HG02884 (cell line): ENCODE measurements around the gene PHKG2.

Experiments
- ATAC-seq: cut with Tn5 transposase; IDR thresholded peaks from one replicate; pipeline ENCODE4 v1.9.1; 2021; ENCODE audit warnings: mild to moderate bottlenecking, moderate library complexity; ENCODE audit not compliant: unreplicated experiment

Gene PHKG2

GRCh38 chr16:30755955-30756780 lies 7.9 kb downstream of the PHKG2 start:
- no peak for ATAC-seq

GRCh38 chr16:30756781-30757100 lies 8.5 kb downstream of the PHKG2 start:
- ATAC-seq, result no peak

GRCh38 chr16:30757316-30757715 lies 9.1 kb downstream of the PHKG2 start:
- ATAC-seq, result no peak

- ATAC-seq, result no peak
These were observed 10.8 kb downstream of the PHKG2 start for GRCh38 chr16:30758988-30759491.

- no peak for ATAC-seq
These were observed 11.9 kb downstream of the PHKG2 start for GRCh38 chr16:30760001-30760559.

- ATAC-seq, result no peak
These were observed 12.6 kb downstream of the PHKG2 start for GRCh38 chr16:30760577-30761426.

- ATAC-seq, result peak; percentile 15
These were observed 13.3 kb downstream of the PHKG2 start for GRCh38 chr16:30761427-30761927.

- peak; percentile 86 for ATAC-seq
These were observed 14.0 kb downstream of the PHKG2 start, which contains the start of the genes CFAP119 and RNF40 for GRCh38 chr16:30761928-30762902. Gene CFAP119 (minus strand): TSS chr16:30762062. CDS start chr16:30761748, 314 bp downstream. Gene RNF40 (plus strand): TSS chr16:30762322. CDS start chr16:30762546, 224 bp downstream.

- ATAC-seq, result no peak
These were observed 14.9 kb downstream of the PHKG2 start for GRCh38 chr16:30762991-30763725.

- no peak for ATAC-seq
These were observed 15.9 kb downstream of the PHKG2 start for GRCh38 chr16:30764086-30764485.

GRCh38 chr16:30764816-30765465 lies 16.7 kb downstream of the PHKG2 start:
- no peak for ATAC-seq

GRCh38 chr16:30766206-30766932 lies 18.1 kb downstream of the PHKG2 start:
- no peak for ATAC-seq

GRCh38 chr16:30766933-30767284 lies 18.7 kb downstream of the PHKG2 start:
- ATAC-seq, result no peak

- ATAC-seq, result no peak
These were observed 19.7 kb downstream of the PHKG2 start for GRCh38 chr16:30767767-30768465.

- ATAC-seq, result no peak
These were observed 20.5 kb downstream of the PHKG2 start for GRCh38 chr16:30768583-30769181.

- ATAC-seq, result no peak
These were observed 21.3 kb downstream of the PHKG2 start for GRCh38 chr16:30769379-30770089.

GRCh38 chr16:30771726-30772125 lies 23.5 kb downstream of the PHKG2 start:
- ATAC-seq, result no peak
